CD4-positive, alpha-beta T cell (primary cell): Measurements from ENCODE around the gene KDM4B. TPM values are rescaled to one million over a fixed set of nuclear protein-coding genes. Genes with fewer than 3 reads are reported as not detected.
A peak's percentile ranks its signal among the peaks of the same experiment; 100 is the strongest.

Source experiments
- ATAC-seq: fragments of 200-7000 bp; cut with Tn5 transposase; one replicate; pipeline ENCODE4 v1.10.0; 2022; ENCODE audit warnings: mild to moderate bottlenecking; ENCODE audit not compliant: poor library complexity
- CTCF ChIA-PET: fragments of 350-600 bp; sonication (Branson Sonifier 250); formaldehyde crosslinking; loops from one replicate; lab custom pipeline; 2021; ENCODE audit warnings: antibody characterized with exemption, inconsistent platforms; lab: Charles Lee
- POLR2A ChIA-PET: fragments of 350-600 bp; sonication (Branson Sonifier 250); formaldehyde crosslinking; loops from one replicate; lab custom pipeline; 2021; ENCODE audit warnings: antibody characterized with exemption, inconsistent platforms; lab: Charles Lee
- DNase-seq, 14 experiments: peaks; one replicate each; pipeline ENCODE4 v3.0.0-alpha.2; 2013 to 2020; ENCODE audit warnings: mixed read lengths in 2 of 14
- H3K27ac ChIP-seq, 2 donors: one replicate each; pipeline versions ENCODE4 v1.5.1 to v1.7.0; 2013; ENCODE audit warnings: low read length in 2 of 2, low read depth in 1 of 2, mild to moderate bottlenecking in 1 of 2
- H3K27me3 ChIP-seq, 2 experiments: 1 replicate in 1 of 2; 2 replicates in 1 of 2; pipeline versions ENCODE4 v1.6.1 to v1.7.0; 2013; ENCODE audit warnings: low read length in 2 of 2, control low read depth in 1 of 2, mild to moderate bottlenecking in 1 of 2, moderate library complexity in 1 of 2; ENCODE audit not compliant: insufficient read depth in 2 of 2, control insufficient read depth in 1 of 2
- H3K36me3 ChIP-seq: one replicate; pipeline ENCODE4 v1.6.1; 2013; ENCODE audit warnings: low read length, control low read depth; ENCODE audit not compliant: insufficient read depth
- H3K4me1 ChIP-seq: one replicate; pipeline ENCODE4 v1.6.1; 2013; ENCODE audit warnings: low read length, control low read depth; ENCODE audit not compliant: insufficient read depth
- H3K4me3 ChIP-seq: one replicate; pipeline ENCODE4 v1.5.1; 2013; ENCODE audit warnings: mild to moderate bottlenecking, low read length, moderate library complexity
- H3K9me3 ChIP-seq, 2 experiments: 1 replicate in 1 of 2; 2 replicates in 1 of 2; pipeline versions ENCODE4 v1.6.1 to v1.7.0; 2013; ENCODE audit warnings: low read length in 2 of 2, mild to moderate bottlenecking in 2 of 2, control low read depth in 1 of 2, moderate library complexity in 1 of 2; ENCODE audit not compliant: control insufficient read depth in 1 of 2, insufficient read depth in 1 of 2
- H3K27ac Mint-ChIP-seq: one replicate; pipeline ENCODE4 v1.8.0; 2020; ENCODE audit warnings: mixed read lengths
- H3K27me3 Mint-ChIP-seq: one replicate; pipeline ENCODE4 v1.8.0; 2021; ENCODE audit warnings: mixed read lengths
- H3K36me3 Mint-ChIP-seq: one replicate; pipeline ENCODE4 v1.8.0; 2021; ENCODE audit warnings: low read depth, mixed read lengths
- H3K4me1 Mint-ChIP-seq: one replicate; pipeline ENCODE4 v1.8.0; 2021; ENCODE audit warnings: low read depth, mixed read lengths
- H3K4me3 Mint-ChIP-seq: one replicate; pipeline ENCODE4 v1.8.0; 2020; ENCODE audit warnings: mild to moderate bottlenecking, mixed read lengths
- H3K9me3 Mint-ChIP-seq: one replicate; pipeline ENCODE4 v1.8.0; 2020; ENCODE audit warnings: mixed read lengths
- intact Hi-C, 2 experiments: fragments of 100-400 bp; cut with DNase I in 1 of 2; cut with micrococcal nuclease in 1 of 2; formaldehyde crosslinking; loops; one replicate each; pipeline versions ENCODE4 v1.15.1 to v1.9.0; 2023 to 2025; cut with DNase I, micrococcal nuclease
- total RNA-seq, 174 experiments: library from RNA in 2 of 174; stranded (reverse) in 2 of 174; gene quantifications; one replicate each; pipeline ENCODE4 v1.2.3 and lab custom pipeline; 2021 to 2026
- TF ChIP-seq, protein P1 (sequence below): fragments of 200-600 bp; IDR thresholded peaks from one replicate; pipeline ENCODE4 v1.8.0; 2022; ENCODE audit warnings: antibody characterized with exemption, mild to moderate bottlenecking

Gene KDM4B
- total RNA-seq, 2 experiments from 2014 or later = 41.8 to 42.5 TPM

- Histone ChIP-seq H3K36me3 (no peaks in the 10 kb centered on the region), H3K4me3 (peak overlapping the region; percentile 63), H3K4me1 (peaks cover 50% of the 10 kb centered on the region), H3K27me3 (no peaks in the 10 kb centered on the region), H3K27ac (no peak overlapping the region), H3K9me3 (no peaks in the 10 kb centered on the region)
- POLR2A ChIA-PET = interaction anchor here (0.9 to 5.1 kb wide), 3 partner anchors 9 to 104 kb away, joined by 3 to 131 read pairs (median 3); no protein-coding TSS in a partner anchor
- Mint-ChIP-seq H3K4me1 (peaks cover 32% of the 10 kb centered on the region), H3K27ac (peak overlapping the region; percentile 79), H3K9me3 (no peaks in the 10 kb centered on the region), H3K36me3 (peaks cover 11% of the 10 kb centered on the region), H3K27me3 (no peaks in the 10 kb centered on the region), H3K4me3 (peak overlapping the region; percentile 89)
- no peak for ATAC-seq
- intact Hi-C loops = no loop called here
- TF ChIP-seq, protein P1, sequence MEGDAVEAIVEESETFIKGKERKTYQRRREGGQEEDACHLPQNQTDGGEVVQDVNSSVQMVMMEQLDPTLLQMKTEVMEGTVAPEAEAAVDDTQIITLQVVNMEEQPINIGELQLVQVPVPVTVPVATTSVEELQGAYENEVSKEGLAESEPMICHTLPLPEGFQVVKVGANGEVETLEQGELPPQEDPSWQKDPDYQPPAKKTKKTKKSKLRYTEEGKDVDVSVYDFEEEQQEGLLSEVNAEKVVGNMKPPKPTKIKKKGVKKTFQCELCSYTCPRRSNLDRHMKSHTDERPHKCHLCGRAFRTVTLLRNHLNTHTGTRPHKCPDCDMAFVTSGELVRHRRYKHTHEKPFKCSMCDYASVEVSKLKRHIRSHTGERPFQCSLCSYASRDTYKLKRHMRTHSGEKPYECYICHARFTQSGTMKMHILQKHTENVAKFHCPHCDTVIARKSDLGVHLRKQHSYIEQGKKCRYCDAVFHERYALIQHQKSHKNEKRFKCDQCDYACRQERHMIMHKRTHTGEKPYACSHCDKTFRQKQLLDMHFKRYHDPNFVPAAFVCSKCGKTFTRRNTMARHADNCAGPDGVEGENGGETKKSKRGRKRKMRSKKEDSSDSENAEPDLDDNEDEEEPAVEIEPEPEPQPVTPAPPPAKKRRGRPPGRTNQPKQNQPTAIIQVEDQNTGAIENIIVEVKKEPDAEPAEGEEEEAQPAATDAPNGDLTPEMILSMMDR = no peak
- CTCF ChIA-PET = interaction anchor here (1.2 to 3.1 kb wide), 2 partner anchors 31 to 59 kb away, joined by 4 to 9 read pairs; no protein-coding TSS in a partner anchor
- peak in 3 of 14 experiments; percentile 21 to 43 (median 38) for DNase-seq
Measured at GRCh38 chr19:4970558-4971423, 1.9 kb downstream of the KDM4B start.

GRCh38 chr19:4971424-4971793 is 2.5 kb downstream of the KDM4B start:
- TF ChIP-seq, protein P1 = no peak
- Mint-ChIP-seq H3K4me3 (peak overlapping the region; percentile 89), H3K27ac (peak overlapping the region; percentile 79), H3K36me3 (peaks cover 11% of the 10 kb centered on the region), H3K4me1 (peaks cover 32% of the 10 kb centered on the region), H3K27me3 (no peaks in the 10 kb centered on the region), H3K9me3 (no peaks in the 10 kb centered on the region)
- ChIA-PET CTCF (interaction anchor here (1.2 kb wide), 1 partner anchor 30 kb away, joined by 4 read pairs; no protein-coding TSS in a partner anchor), POLR2A (interaction anchor here (0.9 to 5.1 kb wide), 2 partner anchors 57 to 105 kb away, joined by 3 to 131 read pairs; no protein-coding TSS in a partner anchor)
- H3K27ac ChIP-seq = no peak overlapping the region
- intact Hi-C loops = no loop called here
- no peaks in the 10 kb centered on the region for H3K36me3 ChIP-seq
- peaks cover 50% of the 10 kb centered on the region for H3K4me1 ChIP-seq
- no peaks in the 10 kb centered on the region for H3K27me3 ChIP-seq
- no peak for ATAC-seq
- no peaks in the 10 kb centered on the region for H3K9me3 ChIP-seq
- H3K4me3 ChIP-seq = peak overlapping the region; percentile 63
- DNase-seq = peak in 7 of 14 experiments; percentile 12 to 56 (median 33)

GRCh38 chr19:4971816-4972495 is 3.0 kb downstream of the KDM4B start:
- Histone ChIP-seq H3K36me3 (peaks cover under 1% of the 10 kb centered on the region), H3K4me3 (no peak overlapping the region), H3K27me3 (no peaks in the 10 kb centered on the region), H3K27ac (no peak overlapping the region), H3K4me1 (peaks cover 50% of the 10 kb centered on the region), H3K9me3 (no peaks in the 10 kb centered on the region)
- DNase-seq = no peak
- TF ChIP-seq, protein P1 = no peak
- intact Hi-C loops = no loop called here
- Mint-ChIP-seq H3K9me3 (no peaks in the 10 kb centered on the region), H3K4me1 (peaks cover 34% of the 10 kb centered on the region), H3K27me3 (no peaks in the 10 kb centered on the region), H3K4me3 (peak overlapping the region; percentile 74), H3K27ac (no peak overlapping the region), H3K36me3 (peaks cover 13% of the 10 kb centered on the region)
- CTCF ChIA-PET = interaction anchor here (1.2 kb wide), 1 partner anchor 30 kb away, joined by 4 read pairs; no protein-coding TSS in a partner anchor
- POLR2A ChIA-PET = no interaction called here
- ATAC-seq = no peak
